T-helper 1 cell treated with Interleukin-12 subunit alpha and Interleukin-12 subunit beta and Interleukin-4 antibody, amounts not matched to agents 30 μg/mL and 1 μg/mL, for 36 hours (primary cell): ENCODE measurements around the gene DGAT2.

ENCODE experiments used
- H3K27ac Mint-ChIP-seq: one replicate; pipeline ENCODE4 v1.8.0; 2021; ENCODE audit warnings: mild to moderate bottlenecking, mixed read lengths
- H3K27me3 Mint-ChIP-seq: one replicate; pipeline ENCODE4 v1.8.0; 2021; ENCODE audit warnings: low read depth, mixed read lengths
- H3K36me3 Mint-ChIP-seq: one replicate; pipeline ENCODE4 v1.8.0; 2021; ENCODE audit warnings: low read depth, mixed read lengths
- H3K4me1 Mint-ChIP-seq: one replicate; pipeline ENCODE4 v1.8.0; 2021; ENCODE audit warnings: low read depth, mixed read lengths
- H3K4me3 Mint-ChIP-seq: one replicate; pipeline ENCODE4 v1.8.0; 2021; ENCODE audit warnings: mild to moderate bottlenecking, moderate library complexity, mixed read lengths
- H3K9me3 Mint-ChIP-seq: one replicate; pipeline ENCODE4 v1.8.0; 2021; ENCODE audit warnings: mixed read lengths

Gene DGAT2

GRCh38 chr11:75813622-75814039 is 45.1 kb downstream of the DGAT2 start:
- peak overlapping the region; percentile 82 for H3K4me3 Mint-ChIP-seq
- peaks cover 12% of the 10 kb centered on the region for H3K4me1 Mint-ChIP-seq
- H3K9me3 Mint-ChIP-seq: no peaks in the 10 kb centered on the region
- H3K36me3 Mint-ChIP-seq: no peaks in the 10 kb centered on the region
- peak overlapping the region; percentile 36 for H3K27ac Mint-ChIP-seq
- peaks cover 12% of the 10 kb centered on the region for H3K27me3 Mint-ChIP-seq

DNA sequence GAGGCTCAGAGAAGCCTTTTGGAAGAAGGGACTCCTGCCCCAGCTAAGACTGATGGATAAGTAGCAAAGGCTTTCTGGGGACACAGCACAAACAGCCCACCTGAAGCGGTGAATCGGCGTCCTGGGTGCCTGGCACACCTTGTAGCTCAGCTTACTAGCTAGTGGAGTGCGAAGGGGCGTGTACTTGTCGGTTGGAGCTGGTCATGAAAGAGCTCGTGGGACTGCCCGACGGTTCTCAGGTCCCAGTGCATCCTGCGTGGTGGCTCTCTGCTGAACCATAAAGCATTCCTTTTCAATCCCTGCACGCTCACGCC is 45.7 kb downstream of the DGAT2 start:
- H3K4me3 Mint-ChIP-seq: peak overlapping the region; percentile 82
- peaks cover 11% of the 10 kb centered on the region for H3K27me3 Mint-ChIP-seq
- H3K9me3 Mint-ChIP-seq: no peaks in the 10 kb centered on the region
- peaks cover 12% of the 10 kb centered on the region for H3K4me1 Mint-ChIP-seq
- H3K36me3 Mint-ChIP-seq: no peaks in the 10 kb centered on the region
- peak overlapping the region; percentile 81 for H3K27ac Mint-ChIP-seq

DNA sequence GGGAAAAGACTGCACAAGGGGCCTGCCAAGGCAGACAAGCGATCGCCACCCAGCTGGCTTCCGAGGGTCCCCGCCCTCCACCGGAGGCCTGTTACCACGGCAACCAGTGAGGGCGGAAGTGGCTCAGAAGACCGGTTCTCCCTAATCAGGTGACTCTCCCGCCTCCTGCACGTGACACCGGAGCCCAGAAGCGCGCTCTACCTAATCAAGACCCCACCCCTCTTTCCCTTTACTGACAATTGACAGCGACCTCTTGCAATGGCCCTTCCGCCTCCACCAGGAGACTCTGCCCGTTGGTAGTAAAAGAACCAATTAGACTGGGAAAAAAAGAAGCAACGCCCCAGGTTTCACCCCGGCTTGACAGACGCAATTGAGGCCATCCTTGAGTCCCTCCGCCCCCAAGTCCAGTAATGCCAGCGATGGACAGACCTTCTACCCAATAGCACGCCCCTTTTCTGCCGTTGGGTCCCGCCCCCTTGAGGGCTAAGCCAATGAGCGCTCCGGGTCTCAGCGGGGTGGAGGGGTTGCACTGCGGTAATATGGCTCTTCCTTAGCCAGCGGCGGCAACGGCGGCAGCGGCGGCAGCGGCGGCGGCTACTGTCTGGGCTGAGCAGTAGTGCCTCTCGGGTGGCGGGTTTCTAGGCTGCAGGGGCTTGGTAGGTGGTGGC is 46.2 kb downstream of the DGAT2 start, which contains the start of gene UVRAG:
Gene UVRAG (plus strand): TSS at position 534 of the 668 bp plus-strand sequence. CDS start 198 bp downstream, outside the sequence.
- Mint-ChIP-seq H3K36me3 (no peaks in the 10 kb centered on the region), H3K4me3 (peak within 1 kb of the TSS; percentile 82), H3K27ac (peak within 1 kb of the TSS; percentile 81), H3K4me1 (peaks cover 12% of the 10 kb centered on the region), H3K27me3 (peaks cover 8% of the 10 kb centered on the region), H3K9me3 (no peaks in the 10 kb centered on the region)

DNA sequence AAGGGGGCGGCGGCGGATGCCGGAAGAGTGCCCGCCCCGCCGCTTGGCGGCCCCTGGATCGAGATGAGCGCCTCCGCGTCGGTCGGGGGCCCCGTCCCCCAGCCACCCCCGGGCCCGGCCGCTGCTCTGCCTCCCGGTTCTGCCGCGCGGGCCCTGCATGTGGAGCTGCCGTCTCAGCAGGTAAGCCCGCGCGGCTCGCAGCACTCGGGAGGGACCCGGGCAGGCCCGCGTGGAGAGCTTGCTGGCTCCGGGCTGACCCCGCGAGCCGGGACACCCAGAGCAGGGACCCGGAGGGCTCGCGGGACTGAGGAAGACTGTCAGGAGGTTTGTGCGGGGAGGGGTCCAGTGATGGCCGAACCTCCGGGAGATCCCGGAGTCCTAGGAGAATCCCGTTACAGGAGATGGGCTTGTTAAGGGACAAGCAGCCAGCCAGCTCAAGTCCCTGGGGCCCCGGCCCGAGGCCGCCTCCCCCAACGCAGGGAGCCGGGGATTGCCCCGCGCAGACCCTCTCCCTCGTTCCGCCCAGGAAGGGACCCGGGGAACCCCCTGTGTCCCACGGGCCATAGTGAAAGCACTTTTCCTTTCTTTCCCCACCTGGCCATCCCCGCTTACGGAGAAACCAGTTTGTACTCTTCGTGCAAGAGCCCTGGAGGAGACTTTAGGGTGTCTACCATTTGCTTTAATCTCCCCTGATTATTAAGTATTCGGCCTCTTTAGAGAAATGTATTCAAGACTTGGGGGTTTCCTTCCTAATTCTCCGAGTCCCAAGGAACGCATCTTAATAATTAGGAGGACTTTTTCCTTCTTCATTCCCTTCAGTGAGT is 47.0 kb downstream of the DGAT2 start:
- H3K9me3 Mint-ChIP-seq: no peaks in the 10 kb centered on the region
- no peaks in the 10 kb centered on the region for H3K36me3 Mint-ChIP-seq
- peaks cover 12% of the 10 kb centered on the region for H3K4me1 Mint-ChIP-seq
- peak overlapping the region; percentile 82 for H3K4me3 Mint-ChIP-seq
- H3K27me3 Mint-ChIP-seq: peaks cover 5% of the 10 kb centered on the region
- peak overlapping the region; percentile 81 for H3K27ac Mint-ChIP-seq

- Mint-ChIP-seq H3K27ac (no peak overlapping the region), H3K9me3 (no peaks in the 10 kb centered on the region), H3K36me3 (no peaks in the 10 kb centered on the region), H3K4me3 (no peak overlapping the region), H3K4me1 (peaks cover 16% of the 10 kb centered on the region), H3K27me3 (no peaks in the 10 kb centered on the region)
These were observed 48.1 kb downstream of the DGAT2 start for GRCh38 chr11:75816561-75817239.

DNA sequence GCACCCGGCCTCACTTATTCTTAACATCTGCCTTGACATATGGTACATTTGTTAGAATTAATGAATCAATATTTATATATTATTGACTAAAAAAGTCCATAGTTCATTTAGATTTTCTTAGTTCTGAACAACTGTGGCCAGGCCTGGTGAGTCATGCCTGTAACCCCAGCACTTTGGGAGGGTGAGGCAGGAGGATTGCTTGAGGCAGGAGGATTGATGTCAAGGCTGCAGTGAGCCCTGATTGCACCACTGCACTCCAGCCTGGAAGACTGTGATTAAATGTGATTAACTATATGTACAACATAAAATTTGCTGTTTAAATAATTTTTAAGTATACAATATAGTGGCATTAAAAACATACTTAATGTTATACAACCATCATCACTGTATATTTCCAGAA is 52.1 kb downstream of the DGAT2 start:
- Mint-ChIP-seq H3K27ac (no peak overlapping the region), H3K4me3 (no peak overlapping the region), H3K4me1 (peaks cover 20% of the 10 kb centered on the region), H3K36me3 (peaks cover 1% of the 10 kb centered on the region), H3K9me3 (no peaks in the 10 kb centered on the region), H3K27me3 (no peaks in the 10 kb centered on the region)

GRCh38 chr11:75821202-75821601 is 52.6 kb downstream of the DGAT2 start:
- peaks cover 20% of the 10 kb centered on the region for H3K4me1 Mint-ChIP-seq
- H3K9me3 Mint-ChIP-seq: no peaks in the 10 kb centered on the region

DNA sequence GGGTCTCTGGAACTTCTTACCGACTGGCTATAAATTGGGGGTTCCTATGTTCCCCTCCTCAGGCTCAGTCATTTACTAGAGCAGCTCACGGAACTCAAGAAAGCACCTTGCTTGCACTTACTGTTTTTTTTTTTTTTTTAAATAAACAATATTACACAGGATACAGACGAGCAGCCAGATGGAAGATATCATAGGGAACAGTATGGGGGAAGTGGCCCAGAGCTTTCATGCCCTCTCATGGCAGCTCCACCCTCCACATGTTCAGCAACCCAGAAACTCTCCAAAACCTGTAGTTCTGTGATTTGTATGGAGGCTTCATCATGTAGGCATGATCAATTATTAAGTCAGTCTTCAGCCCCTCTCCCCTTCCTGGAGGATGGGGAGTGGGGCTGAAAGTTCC is 54.0 kb downstream of the DGAT2 start:
- H3K4me1 Mint-ChIP-seq: peaks cover 24% of the 10 kb centered on the region
- no peak overlapping the region for H3K4me3 Mint-ChIP-seq
- H3K36me3 Mint-ChIP-seq: peaks cover 1% of the 10 kb centered on the region
- H3K9me3 Mint-ChIP-seq: no peaks in the 10 kb centered on the region
- no peaks in the 10 kb centered on the region for H3K27me3 Mint-ChIP-seq
- no peak overlapping the region for H3K27ac Mint-ChIP-seq

More at GRCh38 chr11:75821202-75821601, 52.6 kb downstream of the DGAT2 start:
- Mint-ChIP-seq H3K4me3 (no peak overlapping the region), H3K27ac (no peak overlapping the region), H3K36me3 (peaks cover 1% of the 10 kb centered on the region), H3K27me3 (no peaks in the 10 kb centered on the region)

DNA sequence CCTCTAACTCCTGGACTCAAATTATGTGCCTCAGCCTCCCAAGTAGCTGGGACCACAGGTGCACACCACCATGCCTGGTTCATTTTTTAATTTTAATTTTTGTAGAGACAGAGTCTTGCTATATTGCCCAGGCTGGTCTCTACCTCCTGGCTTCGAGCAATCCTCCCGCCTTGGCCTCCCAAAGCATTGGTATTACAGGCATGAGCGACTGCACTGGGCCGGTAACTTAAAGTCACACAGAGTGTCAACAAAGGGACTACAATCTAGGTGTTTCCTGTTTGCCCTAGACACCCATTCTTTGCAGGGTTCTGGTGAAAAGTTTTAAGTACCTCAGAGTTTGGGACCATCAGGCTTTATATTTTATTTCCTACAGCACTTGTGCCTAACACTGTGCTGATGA is 54.8 kb downstream of the DGAT2 start:
- Mint-ChIP-seq H3K9me3 (no peaks in the 10 kb centered on the region), H3K4me3 (no peak overlapping the region), H3K4me1 (peaks cover 22% of the 10 kb centered on the region), H3K27me3 (no peaks in the 10 kb centered on the region), H3K27ac (no peak overlapping the region), H3K36me3 (peaks cover 1% of the 10 kb centered on the region)

DNA sequence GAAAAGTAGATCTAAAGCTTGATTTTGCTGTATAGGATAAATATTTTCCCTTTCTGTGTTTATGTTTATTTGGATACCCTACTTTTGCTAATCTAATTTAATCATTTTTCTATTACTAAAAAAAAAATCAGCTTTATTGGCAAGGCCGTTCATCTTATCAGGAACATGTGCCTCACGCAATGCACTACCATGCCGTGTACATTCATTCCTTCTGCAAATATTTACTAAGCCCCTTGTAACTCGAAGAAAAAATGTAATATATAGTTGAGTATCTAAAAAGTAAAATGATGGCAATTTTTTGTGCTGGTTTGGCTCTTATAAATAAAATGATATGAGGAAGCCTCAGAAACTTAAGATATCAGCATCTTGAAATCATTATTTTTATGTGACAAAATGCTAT is 55.4 kb downstream of the DGAT2 start:
- peak overlapping the region; percentile 22 for H3K27ac Mint-ChIP-seq
- H3K9me3 Mint-ChIP-seq: no peaks in the 10 kb centered on the region
- no peaks in the 10 kb centered on the region for H3K27me3 Mint-ChIP-seq
- H3K4me3 Mint-ChIP-seq: peak overlapping the region; percentile 11
- peaks cover 22% of the 10 kb centered on the region for H3K4me1 Mint-ChIP-seq
- peaks cover 1% of the 10 kb centered on the region for H3K36me3 Mint-ChIP-seq

DNA sequence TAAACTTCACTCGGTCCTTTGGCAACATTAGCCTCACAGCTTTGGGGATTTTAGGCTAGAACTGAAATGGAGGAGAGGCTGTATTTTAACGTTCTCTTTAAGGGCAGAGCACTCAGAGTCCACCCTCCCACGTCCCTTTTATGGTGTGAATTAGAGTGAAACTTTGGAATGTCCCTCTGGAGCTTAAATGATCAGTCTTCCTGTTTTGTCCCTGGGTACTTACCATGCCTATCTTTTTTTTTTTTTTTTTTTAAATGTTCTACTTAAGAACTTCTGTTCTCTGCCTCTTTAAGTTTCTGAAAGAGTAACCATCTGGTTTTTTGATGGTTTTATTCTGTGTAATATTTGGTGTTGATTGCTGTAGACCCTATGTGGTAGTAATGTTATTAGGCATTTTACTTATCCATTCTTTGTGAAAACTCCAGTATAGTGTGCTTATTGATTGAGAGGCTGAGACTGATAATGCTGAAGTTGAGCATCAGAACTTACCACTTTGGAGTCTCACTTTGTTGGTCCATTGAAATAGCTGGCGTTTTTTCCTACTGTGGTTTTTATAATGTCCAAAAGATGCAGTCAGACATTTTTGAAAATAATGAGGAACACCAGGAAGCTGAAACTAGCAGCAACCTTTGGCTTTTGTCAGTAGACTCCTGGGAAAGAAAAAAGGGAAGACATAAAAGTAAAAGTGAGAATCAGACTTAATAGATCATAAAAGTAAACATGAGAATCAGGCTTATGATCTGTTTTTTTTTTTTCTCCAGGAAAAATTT is 58.1 kb downstream of the DGAT2 start:
- H3K9me3 Mint-ChIP-seq: no peaks in the 10 kb centered on the region
- H3K4me1 Mint-ChIP-seq: peaks cover 18% of the 10 kb centered on the region
- H3K4me3 Mint-ChIP-seq: no peak overlapping the region
- H3K27ac Mint-ChIP-seq: no peak overlapping the region
- no peaks in the 10 kb centered on the region for H3K27me3 Mint-ChIP-seq
- H3K36me3 Mint-ChIP-seq: peaks cover 1% of the 10 kb centered on the region

DNA sequence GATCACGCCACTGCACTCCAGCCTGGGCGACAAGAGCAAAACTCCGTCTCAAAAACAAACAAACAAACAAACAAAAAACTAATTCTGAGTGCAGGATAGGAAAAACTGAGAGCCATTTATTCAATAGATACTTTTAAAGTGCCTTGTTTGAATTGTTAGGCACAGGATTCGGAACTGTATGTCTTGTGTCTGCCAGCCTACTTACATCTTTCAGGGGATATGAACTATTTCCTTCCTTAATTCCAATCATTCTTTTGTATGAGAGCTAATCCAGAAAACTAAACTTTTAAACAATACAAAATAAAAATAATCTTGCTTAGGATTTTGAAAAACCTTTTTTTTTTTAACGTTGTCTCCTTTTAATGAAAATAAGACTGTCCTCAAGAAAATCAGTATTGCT is 59.0 kb downstream of the DGAT2 start:
- Mint-ChIP-seq H3K27ac (no peak overlapping the region), H3K4me1 (peaks cover 17% of the 10 kb centered on the region), H3K4me3 (no peak overlapping the region), H3K27me3 (no peaks in the 10 kb centered on the region), H3K36me3 (peaks cover 1% of the 10 kb centered on the region), H3K9me3 (no peaks in the 10 kb centered on the region)

DNA sequence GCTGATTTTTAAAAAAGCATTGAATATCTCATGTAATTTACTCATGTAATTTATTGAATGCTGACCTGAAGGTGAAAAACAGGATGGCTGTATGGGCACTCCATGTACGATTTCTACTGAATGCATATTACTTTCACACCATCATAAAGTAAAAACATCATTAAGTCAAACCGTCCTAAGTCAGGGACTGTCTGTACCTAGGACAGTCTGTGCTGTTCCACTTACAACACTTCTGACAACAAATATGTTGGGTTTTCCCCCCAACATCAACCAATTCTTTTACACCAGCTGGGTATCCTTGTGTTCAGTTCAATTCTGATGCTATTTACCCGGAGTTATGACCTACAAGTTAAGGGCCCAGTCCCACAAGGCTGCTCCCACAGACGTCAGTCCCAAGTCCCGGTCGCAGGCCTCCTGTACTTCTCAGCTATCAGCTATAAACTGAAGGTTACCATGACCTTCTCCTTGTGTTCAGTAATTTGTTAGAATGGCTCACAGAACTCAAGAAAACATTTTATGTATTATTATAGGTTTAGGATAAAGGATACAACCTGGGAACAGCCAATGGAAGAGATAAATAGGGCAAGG is 63.4 kb downstream of the DGAT2 start:
- Mint-ChIP-seq H3K4me3 (no peak overlapping the region), H3K27me3 (no peaks in the 10 kb centered on the region), H3K9me3 (no peaks in the 10 kb centered on the region), H3K27ac (no peak overlapping the region), H3K4me1 (peaks cover 5% of the 10 kb centered on the region), H3K36me3 (no peaks in the 10 kb centered on the region)

GRCh38 chr11:75834728-75835127 is 66.2 kb downstream of the DGAT2 start:
- H3K9me3 Mint-ChIP-seq: no peaks in the 10 kb centered on the region
- H3K27ac Mint-ChIP-seq: no peak overlapping the region
- no peaks in the 10 kb centered on the region for H3K36me3 Mint-ChIP-seq
- no peaks in the 10 kb centered on the region for H3K27me3 Mint-ChIP-seq
- H3K4me3 Mint-ChIP-seq: no peak overlapping the region
- H3K4me1 Mint-ChIP-seq: peaks cover 5% of the 10 kb centered on the region
